ENCODE measurements around the gene DACH1.

The DACH1 gene

DNA sequence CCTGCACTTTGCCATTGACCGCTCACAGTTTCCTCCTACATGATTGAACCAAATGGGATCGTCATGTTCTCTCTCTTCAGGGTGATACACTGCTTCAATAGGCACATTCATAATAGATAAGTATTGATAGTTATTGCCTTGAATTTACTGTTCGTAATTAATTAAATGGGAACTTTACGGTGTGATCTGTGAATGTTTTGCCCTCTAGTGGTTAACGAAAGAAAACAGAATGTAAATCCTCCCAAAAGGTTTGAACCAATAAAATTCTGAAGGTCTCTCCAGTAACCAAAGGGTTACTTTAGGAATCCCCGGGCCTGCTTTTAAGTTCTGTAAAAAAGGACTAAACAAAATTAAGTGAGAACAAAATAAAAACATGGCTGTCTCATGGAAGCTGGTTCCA is 389.3 kb downstream of the DACH1 start:
- peak; percentile 16 for DNase-seq

DNA sequence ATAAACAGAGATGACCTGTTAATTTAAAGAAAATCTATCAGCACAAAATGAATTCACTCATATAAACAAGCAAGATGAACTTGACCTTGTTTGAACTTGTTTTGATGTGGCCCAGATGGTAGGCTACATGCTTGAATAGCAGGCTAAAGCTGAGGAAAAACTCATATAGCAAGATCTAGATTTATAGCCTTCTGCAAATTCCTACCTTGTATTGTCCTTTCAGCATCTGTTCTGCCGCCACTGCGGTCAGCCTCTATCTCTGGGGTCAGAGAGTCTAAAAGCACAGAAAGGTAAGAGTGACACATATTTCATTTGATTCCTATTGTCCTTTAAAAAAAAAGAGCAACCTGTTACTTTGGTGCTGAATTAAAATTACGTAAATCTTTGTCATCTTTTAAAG is 392.1 kb downstream of the DACH1 start:
- no peak for DNase-seq

DNA sequence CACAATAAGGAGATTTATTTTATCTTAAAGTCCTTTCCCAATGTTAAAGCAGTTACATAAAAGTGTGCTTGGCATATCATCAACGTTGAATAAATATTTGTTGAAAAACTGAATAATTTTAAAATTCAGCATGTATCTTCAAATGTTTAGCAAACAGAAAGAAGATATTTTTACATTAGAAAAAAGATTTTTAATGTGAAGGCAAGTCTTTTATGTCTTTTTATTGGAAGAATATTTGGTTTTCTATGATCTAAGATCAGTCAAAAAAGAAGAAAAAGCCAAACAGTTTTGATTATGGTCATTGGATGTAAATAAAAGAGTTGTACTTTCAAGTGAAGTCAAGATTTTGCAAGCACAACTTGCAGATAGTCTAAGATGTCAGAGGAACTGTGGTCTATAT is 397.4 kb downstream of the DACH1 start:
- DNase-seq: no peak

DNA sequence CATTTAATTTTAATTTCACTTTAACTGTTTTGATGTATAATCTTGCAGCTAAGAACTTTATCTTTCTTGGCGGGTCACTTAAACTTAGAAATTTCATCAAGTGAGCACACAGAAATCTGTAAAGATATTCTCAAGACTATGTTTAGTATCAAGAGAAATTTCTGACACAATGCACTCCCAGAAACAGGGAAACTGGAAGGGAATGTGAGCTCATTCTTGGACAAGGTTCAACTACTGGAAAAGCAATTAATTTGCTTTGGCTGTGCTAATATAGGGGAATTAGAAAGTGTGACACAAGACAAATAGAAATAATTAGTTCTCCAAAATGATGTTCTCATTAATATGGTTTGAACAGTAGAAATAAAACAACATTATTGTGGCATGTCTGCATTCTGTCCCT is 402.3 kb downstream of the DACH1 start:
- DNase-seq: no peak

DNA sequence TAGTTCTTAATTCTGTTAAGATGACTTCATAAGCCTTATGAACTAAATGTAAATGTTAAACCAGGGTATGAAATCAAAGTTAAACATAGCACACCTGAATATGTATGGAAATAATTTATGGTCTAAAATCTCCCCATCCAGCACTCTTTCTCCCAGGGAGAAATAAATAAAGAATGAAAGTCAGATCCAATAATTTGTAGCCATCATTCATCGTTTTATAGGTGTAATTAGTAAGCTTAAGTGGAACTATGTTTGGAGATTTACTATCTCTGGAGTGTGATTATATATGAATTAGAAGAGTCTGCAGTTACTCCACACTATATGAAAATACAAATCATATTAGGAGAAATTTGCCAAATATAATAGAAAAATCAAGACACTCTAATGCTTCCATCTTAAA is 405.1 kb downstream of the DACH1 start:
- DNase-seq: no peak

DNA sequence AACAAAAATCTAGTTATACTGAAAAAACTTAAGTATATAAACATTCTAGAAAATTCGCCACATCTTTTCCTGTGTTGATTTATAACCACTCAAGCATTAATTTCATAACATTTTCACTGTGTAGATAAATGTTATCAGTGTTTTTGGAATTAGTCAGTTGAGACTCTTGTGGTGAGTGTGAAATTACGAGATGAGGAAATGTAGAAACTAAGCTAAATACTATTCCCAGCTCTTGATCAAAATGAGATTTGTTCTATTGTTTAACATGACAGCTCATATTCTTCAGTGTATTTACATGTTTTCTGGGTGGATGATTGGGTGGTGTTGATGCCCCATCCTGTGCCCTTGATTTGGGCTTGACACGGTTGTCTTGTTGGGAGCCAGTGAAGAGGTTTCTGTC is 406.8 kb downstream of the DACH1 start:
- DNase-seq: peak; percentile 29

DNA sequence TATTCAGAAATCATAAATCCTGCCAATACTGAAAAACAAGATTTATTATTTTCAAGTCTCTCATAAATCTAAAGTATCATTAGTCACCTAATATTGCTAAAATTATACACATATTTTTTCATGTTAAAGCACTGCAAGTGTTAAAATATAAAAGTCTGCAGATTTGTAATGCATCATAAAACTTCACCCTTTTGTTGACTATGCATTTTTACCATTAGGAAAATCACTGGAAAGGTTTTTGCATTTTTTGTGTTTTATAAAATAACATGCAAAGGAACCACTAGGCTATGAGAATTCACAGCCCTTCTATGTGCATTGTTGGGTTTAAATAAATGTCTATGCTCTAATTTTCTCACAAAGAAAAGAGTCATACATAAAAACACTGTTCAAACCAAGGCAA is 407.3 kb downstream of the DACH1 start:
- DNase-seq: no peak

DNA sequence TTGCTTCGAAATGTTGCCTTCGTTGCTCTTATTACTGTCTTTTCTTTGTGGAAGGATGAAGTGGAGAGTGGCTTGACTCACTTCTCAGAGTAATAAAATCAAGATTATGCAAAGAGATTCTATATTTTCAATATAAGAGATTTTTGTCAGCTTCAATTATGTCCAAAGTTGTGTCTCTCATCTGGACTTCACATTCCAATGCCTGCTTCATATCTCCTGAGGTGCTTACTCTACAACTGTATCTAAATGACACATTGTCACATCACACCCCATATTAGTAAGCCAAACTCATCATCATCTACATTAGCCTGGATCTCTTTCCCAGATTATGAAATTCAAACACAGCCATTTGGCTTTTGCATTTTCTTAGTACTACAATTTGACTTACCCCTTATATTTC is 409.4 kb downstream of the DACH1 start:
- no peak for DNase-seq

DNA sequence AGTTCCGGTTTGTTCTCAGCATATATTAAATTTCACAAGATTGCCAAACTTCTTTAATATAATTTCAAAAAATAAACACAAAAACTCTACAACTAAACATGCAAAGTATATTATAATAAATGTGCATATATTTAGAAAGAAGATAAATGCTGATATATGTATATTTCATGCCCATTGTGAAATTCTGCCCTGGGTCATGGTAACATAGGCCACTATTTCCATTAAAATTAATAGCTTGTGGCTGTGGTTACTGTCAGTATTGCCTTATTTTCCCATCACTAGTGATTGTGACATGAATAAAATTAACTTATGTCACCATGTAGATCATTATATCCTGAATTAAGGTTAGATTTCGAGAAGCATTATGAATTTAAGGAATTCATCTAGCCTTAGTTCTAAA is 410.9 kb downstream of the DACH1 start:
- DNase-seq: no peak

DNA sequence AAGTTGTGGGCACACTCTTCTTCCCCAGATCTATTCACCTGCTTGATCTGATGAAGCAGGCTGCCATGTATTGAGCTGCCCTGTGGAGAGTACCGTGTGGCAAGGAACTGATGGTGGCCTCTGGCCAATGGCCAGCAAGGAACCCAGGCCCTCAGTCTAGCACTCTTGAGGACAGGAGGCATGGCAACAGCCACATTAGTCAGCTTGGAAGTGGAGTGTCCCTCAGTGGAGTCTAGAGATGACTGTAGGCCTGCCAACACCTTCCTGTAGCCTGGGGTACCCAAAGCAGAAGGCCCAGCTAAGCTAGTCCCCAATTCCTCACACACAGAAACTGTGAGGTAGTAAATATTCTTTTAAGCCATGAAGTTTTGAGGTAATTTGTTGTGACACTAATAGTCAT is 412.5 kb downstream of the DACH1 start:
- DNase-seq: no peak

DNA sequence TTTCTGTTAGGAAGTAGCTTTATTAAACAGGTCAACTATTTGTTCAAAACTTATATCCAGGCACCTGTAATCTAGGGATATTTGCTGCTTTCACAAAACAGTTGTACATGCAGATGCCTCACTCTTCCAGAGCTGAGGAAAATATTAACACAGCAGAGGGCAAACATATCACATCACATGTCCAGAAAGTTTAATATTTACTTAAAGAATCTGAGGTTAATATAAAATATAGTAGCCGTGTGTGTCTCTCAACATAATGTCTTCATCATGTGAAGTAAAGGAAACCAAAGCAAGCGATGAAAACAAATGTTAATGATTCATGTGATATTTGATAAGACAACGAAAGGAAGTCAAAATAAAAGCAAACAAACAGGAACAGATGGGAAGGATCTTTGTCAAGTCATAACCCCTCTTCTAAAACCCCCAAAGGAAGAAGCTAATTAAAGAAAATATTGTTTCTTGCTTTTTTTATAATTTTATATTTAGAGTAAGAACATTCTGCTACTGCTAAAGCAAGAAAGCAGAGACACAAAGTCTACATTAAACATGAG is 418.8 kb downstream of the DACH1 start:
- DNase-seq: no peak

DNA sequence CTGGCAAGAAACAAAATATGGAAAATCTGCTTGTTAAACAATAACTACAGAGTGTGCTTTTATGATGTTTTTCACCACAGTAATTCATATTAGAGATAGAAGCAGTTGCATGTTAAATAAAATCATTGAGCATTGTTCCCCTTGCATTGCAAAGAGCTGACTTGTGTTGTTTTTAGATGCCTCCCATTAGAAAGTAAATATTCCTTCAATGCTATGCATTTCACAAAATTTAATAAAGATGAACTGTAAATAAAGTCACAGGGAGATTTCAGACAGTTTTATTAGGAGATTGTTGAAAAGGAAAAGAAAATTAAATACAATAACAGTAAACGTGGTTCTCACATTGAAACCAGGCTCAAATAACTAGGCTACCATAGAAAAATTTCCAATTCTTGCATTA is 429.3 kb downstream of the DACH1 start:
- DNase-seq: no peak

DNA sequence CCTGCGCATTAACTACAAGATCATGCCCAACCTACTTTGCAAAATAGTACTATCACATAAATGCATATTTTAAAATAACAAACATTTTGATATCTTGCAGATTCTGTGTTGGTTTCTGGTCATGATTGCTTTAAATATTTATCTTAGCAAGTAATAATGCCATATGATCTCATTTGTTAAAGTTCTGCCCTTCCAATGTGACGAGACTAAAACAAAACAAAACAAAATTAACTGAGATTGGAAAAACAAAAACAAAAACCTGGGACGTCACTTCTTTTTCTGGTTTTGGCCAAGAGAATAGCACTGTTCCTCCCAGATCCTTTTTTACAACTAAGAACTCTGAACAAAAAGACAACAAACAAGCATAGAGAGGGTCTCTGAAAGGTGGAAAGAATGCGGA is 436.3 kb downstream of the DACH1 start:
- DNase-seq: no peak

DNA sequence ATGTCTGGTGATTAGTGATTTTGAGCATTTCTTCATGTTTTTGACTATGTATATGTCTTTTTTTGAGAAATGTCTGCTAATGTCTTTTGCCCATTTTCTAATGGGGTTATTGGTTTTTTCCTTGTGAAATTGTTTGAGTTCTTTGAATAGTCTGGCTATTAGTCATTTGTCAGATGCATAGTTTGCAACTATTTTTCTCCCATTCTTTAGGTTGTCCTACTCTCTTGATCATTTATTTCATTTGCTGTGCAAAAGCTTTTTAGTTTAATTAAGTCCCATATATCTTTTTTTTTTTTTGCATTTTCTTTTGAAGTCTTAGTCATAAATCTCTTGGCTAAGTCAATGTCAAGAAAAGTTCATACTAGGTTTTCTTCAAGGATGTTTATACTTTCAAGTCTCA is 449.8 kb downstream of the DACH1 start:
- no peak for DNase-seq

DNA sequence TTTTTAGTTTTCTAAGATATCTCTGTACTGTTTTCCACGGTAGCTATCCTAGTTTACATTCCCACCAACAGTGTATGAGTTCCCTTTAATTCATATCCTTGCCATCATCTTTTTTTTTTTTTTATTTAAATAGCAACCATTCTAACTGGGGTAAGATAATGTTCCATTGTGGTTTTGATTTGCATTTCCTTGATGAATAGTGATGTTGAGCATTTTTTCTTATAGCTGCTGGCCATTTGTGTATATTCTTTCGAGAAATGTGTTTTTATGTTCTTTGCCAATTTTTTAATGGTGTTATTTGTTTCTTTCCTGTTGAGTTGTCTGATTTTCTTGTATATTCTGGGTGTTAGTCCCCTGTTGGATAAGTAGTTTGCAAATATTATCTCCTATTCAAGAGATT is 454.8 kb downstream of the DACH1 start:
- DNase-seq: no peak

DNA sequence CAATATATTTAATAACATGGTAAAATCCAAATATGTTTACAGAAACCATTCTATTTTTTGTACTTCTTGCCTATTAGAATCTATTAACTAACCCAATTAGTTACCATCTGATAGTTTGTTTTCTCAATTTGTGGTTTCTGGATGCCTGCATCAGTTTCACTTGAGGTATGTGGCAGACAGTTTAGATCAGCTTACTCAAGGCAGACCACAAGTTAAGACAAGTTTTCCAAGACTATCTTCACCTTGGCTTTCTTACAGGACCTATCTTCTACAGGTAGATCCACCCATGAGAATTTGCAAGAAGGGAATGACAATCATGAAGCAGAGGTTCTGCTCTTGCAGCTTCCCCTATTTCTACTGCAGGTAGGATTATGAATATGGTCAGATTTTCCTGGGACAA is 458.6 kb downstream of the DACH1 start:
- DNase-seq: no peak

DNA sequence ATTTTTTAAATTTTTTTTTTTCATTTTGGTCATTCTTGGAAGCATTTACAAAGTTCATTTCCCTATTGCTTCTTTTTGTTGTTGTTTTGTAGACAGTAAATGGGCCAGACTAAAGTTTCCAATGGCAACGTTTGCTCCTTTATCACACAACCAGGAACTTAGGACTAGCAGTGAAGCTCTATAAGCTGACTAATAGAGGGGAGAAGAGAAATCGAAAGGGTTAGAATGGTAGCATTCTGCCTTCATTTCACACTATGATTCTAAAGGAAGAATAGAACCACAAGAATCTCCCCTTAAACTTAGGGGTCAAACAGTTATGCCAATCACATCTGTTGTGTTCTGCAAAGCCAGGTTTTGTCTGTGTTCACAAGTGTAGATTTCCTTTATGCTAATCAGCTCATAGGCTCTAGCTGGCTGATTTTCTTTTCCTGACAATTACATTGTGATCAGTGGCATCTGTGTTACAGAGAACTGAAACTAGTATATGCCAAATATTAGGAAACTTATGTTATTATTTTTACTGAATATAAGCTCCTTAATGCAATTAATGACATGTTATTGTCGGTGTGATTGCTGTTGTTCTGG is 467.3 kb downstream of the DACH1 start:
- DNase-seq: no peak

DNA sequence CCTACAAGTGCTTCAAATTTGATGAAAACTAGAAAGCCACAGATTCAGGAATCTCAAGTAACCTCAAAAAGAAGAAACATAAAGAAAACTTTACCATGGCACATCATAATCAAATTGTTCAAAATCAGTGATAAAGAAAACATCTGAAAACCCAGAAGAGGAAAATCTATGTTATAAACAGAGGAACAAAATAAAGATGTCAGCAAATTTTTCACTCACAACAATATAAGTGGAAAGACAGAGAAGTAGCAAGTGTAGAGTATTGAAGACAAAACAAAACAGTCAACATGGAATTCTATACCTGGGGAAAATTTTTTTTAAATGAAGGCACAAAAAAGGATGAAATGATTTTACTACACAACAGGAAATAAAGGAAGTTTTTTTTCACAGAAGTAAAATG is 470.9 kb downstream of the DACH1 start:
- no peak for DNase-seq

DNA sequence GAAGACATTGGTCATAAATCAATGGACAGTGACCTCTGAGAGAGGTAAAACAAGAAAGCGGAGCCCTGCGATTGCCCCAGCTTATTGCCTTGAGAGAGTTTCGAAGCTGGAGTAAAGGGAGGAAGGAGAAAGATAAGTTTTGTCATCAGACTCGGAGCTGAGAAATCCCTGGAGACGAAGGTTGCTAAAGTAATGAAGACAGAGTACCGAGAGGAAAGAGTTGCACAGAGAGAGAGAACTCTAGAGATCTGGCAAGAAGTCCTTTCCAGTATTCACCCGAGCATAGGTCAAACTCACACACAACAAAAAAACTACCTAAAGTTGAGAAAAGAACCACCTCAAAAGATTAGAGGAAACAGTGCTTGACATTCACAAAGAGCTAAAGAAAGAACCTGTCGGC is 472.0 kb downstream of the DACH1 start:
- DNase-seq: no peak

DNA sequence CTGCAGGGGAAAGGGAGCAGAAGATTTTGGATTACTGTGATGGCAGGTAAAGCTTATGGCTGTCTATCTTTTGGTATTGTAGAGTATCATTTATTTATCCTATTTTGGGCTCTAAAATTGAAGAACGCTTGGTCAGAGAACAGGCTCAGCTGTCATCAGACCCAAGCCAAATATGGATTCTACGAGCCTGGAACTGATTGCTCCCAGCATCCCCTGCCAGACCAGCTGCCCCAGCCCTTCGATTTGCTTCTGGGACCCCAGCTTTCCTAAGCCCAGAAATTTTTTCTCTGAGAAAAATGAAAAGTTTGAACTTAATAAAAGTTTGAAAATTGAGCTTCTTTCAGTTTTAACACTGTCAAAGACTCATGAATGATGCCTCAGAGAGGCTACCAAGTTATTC is 472.8 kb downstream of the DACH1 start:
- DNase-seq: no peak

Measured in hematopoietic multipotent progenitor cell treated with erythropoietin and hydrocortisone succinate and interleukin-3 and kit ligand, for 4 days (in vitro differentiated cells).